Stimulated activated CD4-positive, alpha-beta T cell treated with anti-CD3 and anti-CD28 coated beads, Interleukin-4, amount 100 ng/mL, for 1 hour (primary cell): Measurements from ENCODE around the gene KRT82.

Source experiments
- DNase-seq: peaks from one replicate; pipeline ENCODE4 v3.0.0-alpha.2; 2020

KRT82 gene

DNA sequence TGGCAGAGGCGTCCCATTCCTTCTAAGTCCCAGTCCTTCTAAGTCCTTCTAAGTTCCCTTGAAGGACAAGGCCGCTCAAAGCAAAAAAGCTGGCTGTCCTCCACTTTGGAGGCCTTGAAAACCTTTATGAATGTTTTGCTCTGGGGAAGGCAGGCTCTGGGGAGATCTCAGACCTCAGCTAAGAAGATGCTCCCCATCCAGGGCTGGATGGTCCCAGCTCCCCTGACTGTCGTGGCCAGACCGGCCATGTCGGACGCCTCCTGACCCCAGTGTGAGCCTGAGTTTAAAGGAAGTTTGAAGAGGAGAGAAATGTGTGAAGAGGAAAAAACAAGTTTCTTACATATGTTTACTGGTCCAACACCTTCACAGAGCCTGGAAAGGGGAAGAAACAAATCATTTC is 26.6 kb downstream of the KRT82 start:
- DNase-seq: no peak

DNA sequence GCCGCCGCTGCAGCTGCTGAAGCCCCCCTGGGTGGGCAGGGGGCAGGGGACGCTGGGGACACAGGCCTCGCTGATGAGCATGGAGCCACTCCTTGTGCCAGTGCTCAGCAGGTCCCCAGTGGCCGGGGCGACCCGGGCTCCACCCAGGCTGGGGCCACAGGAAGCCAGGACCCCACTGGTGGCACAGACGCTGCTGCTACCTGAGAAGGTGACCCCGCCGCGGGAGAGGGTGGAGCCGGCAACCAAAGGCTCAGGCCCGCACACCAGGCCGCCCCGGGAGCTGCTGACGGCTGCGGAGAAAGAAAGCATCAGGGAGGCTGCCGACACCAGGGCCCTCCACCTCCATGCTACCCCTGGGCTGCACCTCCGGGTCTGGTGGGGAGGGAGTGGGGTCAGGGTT is 28.0 kb downstream of the KRT82 start:
- DNase-seq: no peak

DNA sequence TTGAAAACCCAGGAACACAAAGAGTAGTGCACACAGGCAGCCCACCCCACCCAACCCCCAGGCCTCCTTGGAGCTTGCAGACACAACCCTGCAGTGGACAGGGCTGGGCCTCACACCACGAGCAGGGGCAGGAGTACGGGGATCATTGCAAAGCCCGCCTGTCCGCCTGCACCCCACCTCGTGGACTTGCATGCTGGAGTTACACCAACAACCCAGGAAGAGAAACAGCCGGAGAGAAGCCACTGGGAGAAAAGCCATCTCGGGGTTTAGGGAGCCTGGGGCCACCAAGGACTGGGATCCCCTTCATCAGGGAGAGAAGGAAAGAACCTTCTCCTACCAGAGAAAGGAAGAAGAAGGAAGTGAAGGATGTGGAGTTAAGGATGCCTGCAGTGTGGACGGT is 28.9 kb downstream of the KRT82 start:
- no peak for DNase-seq

DNA sequence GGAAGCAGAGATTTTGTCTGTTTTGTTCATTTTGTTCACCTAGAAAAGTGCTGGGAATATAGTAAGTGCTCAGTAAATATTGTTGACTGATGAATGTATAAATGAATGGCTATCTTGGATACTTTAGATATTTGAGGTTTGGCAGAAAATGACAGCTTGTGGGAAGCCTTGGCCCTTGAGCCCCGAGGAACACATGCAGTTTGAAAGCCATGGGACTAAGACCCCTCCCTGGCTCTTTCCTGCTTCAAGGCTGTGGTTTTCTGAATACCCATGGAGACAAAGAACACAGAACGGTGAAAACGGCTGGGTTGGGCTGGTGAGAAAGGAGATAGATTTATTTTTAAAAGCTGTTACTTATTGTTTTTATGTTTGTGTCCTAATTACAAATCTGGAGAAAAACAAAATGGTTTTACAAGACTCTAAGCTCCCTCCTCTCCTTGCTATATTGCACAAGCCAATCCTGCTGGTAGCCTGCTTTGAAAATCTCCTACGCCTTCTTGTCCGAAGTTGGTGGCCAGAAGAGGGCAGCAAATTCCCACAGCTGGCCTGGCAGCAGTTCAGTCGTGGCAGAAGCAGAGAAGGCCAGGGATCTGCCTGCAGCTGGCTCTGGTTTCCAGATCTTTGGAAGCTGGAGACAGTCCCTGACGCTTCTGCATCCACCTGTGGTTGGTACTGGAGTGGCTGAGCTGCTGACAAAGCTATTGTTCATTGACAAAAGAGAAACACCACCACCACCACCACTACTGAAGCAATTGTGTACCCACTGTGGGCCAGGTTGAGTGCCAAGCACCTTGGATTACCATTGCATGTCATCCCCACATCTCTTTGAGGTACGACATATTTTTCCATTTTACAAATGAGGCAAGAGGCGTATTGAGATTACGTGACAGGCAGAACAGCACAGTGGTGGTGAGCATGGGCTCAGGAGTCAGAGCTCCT is 33.6 kb downstream of the KRT82 start:
- peak; percentile 46 for DNase-seq

DNA sequence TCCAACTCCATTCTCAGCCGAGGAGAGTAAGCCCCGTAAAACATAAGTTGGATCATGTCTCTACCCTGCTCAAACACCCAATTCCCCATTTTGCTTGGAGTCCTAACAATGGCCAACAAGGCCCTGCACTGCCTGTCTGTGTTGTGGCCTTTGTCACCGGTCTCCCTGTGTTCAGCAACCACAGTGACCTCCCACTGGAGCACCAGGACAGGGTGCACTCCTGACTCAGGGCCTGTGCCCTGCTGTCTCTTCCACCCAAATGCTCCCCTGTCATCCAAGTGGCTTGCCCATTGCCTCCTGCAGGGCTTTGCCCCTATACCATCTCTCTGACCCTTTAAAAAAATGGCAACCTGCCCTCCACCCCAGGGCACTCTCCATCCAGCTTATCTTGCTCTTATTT is 34.4 kb downstream of the KRT82 start:
- DNase-seq: no peak

DNA sequence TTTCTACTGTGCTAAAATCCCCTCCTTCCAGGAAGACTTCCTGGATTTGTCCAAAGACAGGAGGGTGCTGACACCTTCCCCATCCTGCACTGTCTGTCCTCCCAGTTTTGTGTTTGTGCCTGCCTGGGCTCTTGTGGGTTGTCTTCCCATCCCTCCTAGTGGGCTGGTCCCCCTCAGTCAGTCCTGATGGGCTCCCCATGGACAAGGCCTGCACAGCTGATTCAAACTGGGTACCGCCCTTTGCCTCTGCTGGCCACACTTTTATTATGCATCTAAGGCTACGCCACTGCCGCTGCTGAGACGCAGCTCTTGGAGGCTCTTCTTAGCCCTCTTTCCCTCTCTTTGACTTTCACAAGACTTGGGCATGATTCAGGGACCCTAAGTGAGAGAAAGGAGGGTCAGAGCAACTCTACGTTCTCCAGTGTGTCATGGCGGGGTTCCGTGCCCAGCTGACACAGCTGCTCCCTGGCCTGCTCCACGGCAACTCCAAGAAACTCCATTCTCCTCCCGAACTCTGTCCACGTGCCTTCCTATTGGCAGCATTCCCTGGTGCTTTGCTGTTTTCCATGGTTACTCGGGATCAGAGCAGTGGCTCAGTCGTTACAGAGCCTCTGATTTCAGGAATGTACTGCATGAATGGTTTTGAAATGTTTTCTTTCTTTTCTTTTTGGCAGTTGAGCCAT is 35.1 kb downstream of the KRT82 start:
- DNase-seq: no peak

DNA sequence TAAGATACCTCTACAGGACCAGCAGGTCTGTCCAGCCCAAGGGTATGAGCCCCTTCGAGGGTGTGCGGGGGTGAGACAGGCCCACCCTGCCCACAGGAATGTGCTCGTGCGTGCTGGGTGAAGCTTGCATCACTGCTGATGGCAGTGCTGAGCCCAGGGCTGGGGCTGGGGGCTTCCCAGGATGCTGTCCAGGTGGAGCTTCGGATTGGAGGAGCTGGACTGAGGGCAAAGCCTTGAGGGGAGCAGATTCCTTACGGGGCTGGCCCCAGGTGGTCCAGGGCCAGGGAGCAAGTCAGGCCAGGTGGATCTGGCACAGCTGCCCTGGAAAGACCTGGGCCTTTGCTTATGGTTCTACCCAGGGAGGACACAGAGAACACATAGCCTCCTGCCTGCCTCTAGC is 36.3 kb downstream of the KRT82 start:
- DNase-seq: no peak

DNA sequence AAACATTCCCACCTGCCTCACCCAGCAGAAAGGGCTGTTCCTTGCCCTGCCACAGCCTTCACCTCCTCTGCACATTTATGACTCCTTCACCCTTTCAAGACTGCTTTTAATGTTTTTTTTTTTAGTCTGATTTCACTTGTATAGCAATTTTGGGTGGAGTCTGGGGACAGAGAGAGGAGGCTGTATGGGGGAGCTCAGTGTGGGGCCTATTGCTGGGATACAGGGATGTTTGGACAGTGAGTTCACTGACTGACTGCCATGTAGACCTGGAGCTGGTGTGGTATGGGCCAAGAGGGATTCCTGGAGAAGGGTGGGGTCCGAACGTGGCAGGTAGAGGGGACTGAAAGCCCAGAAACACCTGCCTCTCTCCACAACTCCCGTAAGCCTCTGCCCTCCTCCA is 36.9 kb downstream of the KRT82 start:
- no peak for DNase-seq

DNA sequence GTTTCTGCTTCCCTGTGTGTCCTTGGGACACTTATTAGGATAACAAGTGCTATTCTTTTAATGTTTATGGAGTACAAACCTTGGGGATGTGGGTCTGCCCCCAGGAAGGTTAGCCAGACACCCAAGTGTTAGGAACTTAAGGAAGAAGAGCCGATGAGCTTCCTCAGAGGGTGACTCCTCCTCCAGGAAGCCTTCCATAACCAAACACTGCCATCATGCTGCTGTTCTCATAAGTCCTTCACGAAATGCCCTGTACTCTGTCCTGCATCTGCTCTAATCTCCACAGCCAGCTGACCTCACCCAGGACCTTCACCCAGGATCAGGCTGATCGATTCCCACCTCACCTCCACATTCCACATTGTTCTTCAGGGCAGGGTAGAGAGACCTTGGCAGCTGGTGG is 37.6 kb downstream of the KRT82 start:
- DNase-seq: no peak

DNA sequence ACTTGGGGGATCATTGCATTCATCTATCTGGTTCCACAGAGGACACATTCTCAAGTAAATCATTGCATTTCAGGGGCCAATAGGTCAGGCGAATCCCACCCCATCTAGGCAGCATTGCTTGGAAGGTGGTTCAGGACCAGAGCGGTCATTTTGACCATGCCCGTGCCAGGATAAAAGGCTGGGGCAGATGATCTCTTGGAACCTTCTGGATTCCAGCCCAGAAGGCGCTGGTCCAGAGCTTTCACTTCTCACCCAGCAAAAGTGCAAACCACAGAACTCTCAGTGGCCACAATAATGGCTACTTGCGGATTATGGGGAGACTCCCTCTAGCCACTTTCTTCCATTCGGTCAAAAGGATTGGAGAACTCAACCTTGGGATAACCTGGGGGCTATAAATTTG is 38.3 kb downstream of the KRT82 start:
- no peak for DNase-seq

DNA sequence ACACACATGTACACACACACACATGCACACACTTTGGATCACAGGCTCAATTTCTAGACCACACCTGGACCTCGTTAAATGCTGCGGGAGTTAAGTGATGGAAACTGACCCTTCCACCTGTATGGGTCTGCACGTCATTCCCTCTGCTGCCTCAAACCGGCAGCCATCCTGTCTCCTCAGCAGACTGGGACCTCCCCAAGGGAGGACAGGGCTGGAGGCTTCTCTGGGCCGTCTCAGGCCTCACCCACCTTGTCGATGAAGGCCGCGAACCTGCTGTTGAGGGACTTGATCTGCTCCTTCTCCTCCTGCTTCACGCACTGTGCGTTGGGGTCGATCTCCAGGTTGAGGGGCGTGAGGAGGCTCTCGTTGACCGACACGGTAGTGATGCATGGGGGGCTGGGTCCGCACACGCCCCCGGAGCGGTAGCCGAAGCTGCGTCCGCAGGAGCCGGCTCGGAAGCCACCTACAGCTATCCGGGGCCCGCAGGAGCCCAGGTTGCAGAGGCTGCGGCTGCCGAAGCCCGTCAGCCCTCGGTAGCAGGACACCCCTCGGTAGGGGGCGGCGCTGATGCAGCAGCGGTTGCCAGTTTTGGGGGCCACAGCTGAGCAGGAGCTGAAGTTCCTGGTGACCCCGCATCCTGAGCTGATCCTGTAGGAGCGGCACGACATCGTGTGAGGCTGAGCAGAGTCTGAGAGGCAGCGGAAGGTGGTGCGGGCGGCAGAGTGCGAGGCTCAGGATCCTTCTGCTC is 39.2 kb downstream of the KRT82 start, which contains the start of gene KRT85:
Gene KRT85, minus strand, starts transcription at position 744 of the 748 bp plus-strand sequence. Its CDS starts 76 bp downstream, at position 668.
- no peak for DNase-seq

DNA sequence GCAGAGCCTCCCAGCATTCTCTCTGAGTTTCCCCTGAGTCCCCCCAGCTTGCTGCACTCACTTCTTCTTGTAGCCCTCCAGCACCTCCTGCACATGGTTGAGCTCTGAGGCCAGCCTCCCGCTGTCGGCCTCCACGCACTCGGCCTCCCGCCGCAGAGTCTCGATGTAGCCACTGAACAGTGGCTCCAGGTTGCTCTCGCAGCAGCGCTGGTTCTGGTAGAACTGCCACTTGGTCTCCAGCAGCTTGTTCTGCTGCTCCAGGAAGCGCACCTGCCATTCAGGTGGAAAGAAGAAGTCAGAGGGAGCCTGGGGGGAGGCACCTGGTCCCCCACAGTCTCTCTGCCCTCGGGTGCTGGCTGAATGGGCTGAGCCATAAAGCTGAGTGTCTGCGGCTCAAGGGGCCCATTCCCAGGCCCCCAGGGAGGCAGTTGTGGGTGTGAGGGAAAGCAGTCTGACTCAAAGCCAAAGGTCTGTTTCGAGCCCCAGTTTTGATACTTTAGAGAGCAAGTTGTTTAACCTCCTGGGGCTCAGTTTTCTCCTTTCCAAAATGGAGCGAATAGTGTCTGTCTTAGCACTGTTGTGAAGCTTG is 41.1 kb downstream of the KRT82 start:
- DNase-seq: no peak

DNA sequence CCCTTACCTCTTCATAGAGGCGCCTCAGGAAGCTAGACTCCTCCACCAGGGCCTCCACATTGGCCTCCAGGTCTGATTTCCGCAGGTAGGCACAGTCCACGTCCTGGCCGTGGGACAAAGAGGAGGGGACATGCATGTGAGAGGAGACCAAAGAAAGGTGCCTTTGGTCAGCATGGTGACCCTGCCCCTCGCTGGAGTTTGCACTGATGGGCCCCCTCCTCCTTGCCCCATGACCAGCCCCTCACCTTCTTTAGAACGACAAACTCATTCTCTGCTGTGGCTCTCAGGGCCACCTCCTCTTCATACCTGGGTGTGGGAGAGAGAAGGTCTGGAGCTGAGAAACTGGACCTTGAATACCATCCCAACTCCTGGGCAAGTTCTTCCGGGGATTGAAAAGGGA is 42.1 kb downstream of the KRT82 start:
- DNase-seq: no peak

DNA sequence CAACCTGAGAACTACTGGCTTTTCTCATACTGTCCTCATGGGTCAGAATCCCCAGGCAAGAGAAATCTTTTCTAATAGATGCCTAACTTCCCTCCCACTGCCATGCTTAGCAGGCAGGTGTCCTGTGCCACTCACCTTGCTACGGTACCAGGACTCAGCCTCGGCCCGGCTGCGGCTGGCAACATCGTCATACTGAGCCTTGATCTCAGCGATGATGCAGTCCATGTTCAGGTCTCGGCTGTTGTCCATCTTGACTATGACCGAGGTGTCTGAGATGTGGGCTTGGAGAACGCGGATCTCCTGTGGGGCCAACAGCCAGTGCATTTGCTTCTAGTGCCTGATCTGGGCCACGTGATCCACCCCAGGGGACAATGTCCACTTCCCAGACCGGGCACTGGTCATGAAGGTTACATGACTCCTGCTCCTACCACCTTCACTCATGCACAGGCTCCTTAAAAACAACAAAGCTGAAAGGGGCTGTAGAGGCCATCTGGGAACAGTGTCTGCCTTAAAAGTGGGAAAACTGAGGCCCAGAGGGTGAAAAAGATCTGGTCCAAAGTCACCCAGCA is 42.9 kb downstream of the KRT82 start:
- no peak for DNase-seq

DNA sequence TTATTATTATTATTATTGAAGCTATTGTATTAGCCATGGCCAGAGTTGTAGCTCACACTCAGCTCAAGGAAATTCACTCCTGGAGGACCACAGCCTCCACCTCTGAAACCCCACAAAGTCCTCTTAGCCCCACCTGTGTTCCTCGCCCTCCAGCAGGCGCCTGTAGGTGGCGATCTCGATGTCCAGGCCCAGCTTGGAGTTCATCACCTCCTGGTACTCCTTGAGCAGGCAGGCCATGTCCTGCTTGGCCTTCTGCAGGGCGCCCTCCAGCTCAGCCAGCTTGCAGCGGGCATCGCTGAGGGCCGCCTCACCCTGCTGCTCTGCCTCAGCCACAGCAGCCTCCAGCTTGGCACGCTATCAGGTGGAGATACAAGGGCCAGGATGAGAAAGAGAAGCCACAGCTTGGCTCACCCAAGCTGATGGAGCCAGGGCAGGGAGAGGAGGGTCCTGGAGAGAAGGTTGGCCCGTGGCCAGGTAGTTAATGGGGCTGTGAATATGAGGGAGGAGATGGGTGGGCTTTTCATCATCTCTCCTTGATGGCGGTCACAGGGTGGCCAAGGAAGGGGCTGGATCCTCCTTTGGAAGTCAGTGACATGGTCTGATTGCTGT is 43.9 kb downstream of the KRT82 start:
- no peak for DNase-seq

DNA sequence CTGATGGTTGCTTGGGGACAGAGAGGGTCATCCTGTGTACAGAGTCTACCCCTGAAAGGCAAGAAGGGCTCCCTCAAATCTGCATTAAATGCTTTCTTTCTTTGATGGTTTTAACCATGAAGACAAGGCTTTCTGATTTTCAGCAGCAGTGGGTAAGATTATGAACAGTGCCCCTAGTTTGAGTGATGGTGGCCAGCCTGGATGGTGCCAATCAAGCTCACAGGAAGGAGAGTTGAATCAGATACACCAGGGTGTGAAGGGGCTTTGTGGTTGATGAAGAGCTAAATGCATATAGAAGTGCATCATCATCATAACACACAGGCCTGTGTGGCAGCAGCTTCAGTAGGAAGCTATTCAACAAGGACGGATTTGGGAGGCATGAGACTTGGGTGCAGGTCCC is 44.6 kb downstream of the KRT82 start:
- no peak for DNase-seq

DNA sequence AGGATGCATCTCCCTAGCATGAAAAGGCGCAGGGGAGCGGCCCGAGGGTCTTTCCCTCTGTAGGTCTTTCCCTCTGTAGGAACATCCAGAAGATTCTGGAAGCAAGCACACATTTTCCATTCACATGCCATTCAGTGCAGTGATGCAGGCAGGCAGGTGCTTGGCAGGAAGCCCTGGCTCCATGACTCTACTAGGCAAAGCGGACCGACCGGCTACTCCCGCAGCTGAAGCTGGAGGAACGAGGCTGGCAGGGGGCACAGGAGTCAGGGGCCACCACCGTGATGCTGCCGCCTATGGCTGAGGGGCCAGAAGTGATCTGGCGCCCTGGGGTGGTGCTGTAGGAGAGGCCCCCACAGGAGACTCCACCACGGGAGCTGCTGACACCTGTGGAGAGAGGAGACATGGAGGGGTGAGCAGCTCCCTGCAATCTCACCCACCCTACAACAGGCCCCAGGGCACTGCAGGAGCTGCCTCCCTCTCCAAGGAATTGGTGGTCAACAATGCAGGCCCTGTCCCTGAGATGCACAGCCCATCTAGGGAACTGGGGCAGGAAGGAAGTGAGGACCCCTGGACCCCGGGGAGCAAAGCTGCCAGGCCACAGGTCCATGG is 45.4 kb downstream of the KRT82 start:
- DNase-seq: no peak

DNA sequence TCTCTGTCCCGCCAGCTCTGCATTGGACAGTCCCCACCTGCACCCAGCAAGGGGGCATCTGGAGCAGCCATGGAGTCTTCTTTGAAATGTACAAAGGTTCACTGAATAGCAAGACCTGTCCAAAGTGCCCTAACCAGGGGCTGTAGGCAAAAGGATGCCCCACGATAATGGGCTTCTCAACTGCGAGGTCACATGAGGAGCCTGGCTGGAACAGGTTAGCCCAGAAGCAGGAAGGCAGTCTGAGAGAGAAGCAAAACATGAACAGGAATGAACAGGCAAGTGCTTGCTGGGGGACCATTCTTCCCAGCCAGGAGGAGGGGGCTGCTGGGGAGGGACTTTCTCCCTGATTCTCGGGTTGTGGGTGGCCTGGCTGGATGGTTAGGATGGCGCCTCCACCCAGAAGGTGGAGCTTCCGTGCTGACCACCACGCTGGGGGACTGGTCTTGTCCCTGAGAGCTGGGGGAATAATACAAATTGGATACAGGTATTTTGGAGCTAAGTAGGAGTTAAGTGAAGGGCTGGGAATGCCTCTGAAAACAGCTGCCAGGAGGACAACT is 46.0 kb downstream of the KRT82 start:
- DNase-seq: no peak

DNA sequence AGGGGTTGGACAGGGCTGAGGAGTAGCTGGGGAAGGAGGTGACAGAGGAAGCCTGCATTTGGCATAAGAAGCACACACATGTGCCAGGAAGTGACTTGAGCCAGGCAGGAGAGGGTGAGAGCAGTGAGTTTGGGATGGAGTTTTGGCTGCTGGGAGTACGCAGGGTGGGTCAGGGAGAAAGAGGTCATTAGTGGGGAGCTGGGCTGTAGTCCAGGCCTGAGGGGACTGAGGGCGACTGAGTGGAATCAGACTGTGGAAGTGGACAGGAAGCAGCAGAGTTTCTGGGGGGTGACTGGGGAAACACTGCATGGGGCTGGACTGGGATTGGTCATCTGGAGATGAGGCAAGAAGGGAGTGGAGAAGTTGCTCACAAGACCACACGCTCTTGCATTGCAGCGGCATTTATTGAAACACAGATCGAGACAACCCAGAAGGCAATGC is 46.5 kb downstream of the KRT82 start:
- DNase-seq: no peak

DNA sequence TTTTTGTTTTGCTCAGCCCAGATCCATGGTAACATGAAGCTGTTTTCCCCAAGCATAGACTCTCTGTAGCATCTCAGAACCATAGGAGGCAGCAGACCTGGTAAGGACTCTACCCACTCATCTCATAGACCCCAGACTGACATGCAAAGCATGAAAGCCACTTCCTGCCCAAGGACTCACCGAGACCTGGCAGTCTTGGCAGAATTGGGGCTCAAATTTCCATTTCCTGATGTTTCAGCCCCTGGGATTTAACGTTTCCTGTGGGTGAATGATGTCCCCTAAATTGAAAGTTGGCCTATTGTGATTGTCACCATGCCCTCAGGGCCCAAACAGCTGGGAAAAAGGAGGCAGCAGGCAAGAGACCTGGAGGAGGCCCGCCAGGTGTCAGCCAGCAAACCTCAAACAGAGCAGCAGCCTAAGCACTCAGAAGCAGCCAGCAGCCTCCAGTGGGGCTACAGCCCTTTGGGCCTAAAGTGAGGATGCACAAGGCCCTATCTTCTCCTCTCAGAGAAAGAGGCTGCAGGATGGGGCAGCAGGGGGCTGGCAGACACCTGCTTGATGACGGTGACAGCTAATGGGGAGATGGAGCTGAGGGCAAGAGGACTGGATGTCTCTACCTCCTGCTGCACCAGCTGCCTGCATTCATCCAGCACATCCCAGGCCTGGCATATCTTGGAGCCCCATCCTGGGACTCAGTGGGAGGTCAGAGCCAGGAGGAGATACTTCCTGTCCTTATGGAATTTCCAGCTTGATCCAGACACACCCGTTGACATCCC is 47.4 kb downstream of the KRT82 start:
- no peak for DNase-seq
